GM18508 (cell line): ENCODE measurements around the gene SAPCD1.
"Not testable (repeated sequence)": the region's sequence is repeated elsewhere in the genome, so short reads cannot be mapped to it uniquely, and the experiment has no call there.

Experiments
- ATAC-seq: cut with Tn5 transposase; IDR thresholded peaks from one replicate; pipeline ENCODE4 v1.9.1; 2021; ENCODE audit warnings: moderate number of reproducible peaks; ENCODE audit not compliant: insufficient read depth, unreplicated experiment

SAPCD1 gene

DNA sequence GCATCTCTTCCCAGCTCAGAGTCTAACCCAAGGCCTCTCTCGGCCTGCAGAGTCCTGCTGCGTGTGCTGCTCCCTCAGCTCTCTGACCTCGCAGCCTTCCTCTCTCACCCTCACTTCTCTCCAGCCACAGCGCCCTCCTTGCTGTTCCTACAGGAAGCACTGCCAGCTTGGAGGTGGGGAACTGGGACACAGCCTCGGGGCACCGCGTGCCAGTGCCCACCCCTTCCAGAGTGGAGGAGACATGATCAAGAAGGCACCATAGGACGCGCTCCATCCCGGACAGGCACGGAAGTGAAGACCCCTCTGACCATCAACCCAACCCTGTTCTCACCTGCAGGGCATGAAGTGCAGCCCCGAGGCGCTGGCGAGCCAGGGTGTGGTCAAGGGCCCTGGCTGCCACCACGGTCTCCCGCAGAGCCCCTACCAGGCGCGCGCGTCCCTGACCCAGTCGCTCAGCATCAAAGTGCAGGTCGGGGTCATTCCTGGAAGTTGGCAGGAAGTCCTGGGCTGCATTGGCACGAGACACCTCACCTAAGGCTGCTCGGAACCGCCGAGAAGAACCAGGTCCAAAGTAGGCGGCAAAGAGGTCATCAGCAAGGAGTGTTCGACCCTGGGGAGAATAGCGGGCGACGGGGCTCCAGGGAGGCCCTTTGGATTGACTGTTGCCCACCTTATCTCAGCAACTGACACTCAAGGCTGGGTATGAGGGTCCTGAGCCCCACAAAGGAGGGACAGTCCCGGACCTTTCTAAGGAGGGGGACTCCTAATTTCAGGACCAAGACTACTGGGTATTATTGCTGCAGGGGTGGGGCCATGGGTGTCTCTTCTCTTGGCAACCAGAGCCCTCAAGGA, 13.4 kb downstream of the SAPCD1 start:
- no peak for ATAC-seq

DNA sequence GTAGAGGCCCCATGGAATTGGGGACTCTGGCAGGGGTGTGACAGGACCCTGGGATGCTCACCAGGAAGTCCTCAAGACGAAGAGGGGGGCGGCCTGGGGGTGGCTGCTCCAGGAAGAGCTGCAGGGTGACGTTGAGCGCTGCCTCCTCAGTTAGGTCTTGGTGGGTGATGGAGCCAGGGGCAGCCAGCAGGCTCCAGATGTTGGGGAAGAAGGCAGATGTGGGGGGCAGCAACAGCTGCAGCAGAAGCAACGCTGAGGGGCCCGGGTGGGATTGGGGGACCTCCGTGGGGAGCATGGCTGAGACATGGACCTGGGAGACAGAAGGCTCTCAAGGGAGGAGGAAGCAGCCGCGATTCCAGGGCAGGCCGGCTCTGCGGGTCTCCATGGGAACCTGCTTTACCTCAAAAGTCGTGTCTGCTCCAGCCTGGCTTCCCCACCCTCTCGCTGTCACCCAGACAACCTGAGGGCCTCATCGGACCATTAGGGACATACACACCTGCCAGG, 14.1 kb downstream of the SAPCD1 start:
- no peak for ATAC-seq

DNA sequence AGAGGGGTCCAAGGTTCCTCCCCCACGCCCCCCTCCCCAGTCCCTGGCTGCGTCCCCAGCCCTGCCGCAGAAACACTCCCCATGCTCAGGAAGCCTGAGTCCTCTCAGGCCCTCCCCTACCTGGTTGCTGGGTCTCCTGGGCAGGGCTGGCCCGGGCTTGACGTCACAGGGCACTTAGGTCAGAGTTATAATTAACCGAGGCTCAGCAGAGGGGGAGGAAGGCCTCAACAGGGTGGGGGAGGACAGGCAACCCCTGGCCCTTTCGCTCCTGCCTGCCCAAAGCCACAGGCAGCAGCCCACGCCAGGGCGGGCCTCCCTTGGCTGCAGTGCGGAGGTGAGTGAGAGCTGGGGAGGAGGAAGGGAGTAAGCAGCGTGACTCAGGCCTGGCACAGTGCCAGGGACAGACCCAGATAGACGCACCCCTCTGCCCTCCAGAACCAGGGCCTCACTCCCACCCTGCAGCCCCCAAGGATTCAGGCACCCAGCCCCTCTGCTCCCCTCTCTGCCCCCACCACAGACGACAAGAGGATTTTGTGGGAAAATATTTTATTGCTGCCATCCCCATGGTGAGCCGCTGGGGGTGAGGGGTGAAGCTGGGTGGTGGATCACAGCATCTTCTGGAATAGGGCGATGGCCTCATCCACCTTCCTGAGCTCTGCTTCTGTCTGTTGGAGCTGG, 14.7 kb downstream of the SAPCD1 start, which contains the start of gene VWA7:
Gene VWA7, minus strand, starts transcription at position 340 of the 678 bp plus-strand sequence. CDS start 549 bp downstream, outside the sequence.
- no peak for ATAC-seq

DNA sequence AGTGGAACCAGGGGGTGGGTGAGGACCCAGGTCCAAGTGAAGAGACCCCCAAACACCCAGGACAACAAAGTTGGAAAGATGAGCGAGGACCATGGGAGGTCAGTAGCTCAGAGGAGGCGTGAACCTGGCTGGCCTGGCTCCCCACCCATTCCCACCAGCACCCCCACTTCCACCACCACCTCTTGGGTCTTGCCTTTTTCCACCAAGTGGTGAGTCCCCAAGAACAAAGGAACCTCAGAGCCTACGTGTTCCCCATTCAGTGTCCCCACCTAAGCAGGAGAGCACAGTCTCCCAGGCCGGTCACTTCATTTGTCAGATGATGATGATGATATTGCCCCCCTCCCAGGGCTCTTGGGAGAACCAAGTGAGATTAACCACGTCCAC, 15.2 kb downstream of the SAPCD1 start:
- no peak for ATAC-seq

DNA sequence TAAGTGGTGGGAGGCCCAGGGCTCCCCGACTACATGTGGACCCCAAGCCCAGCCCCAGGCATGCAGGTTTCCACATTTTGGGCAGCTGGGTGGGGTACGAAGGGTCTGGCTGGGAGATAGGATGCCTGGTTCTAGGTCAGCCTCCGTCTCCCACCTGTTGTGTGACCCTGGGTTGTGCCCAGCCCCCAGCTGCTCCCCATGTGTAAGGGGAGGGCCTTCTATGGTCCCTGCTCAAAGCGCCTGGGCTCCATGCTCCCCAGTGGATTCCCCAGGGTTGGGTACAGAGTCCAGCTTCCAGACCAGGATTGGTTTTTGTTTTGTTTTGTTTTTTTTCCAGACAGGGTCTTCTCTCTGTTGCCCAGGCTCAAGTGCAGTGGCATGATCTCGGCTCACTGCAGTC, 15.7 kb downstream of the SAPCD1 start:
- no peak for ATAC-seq

DNA sequence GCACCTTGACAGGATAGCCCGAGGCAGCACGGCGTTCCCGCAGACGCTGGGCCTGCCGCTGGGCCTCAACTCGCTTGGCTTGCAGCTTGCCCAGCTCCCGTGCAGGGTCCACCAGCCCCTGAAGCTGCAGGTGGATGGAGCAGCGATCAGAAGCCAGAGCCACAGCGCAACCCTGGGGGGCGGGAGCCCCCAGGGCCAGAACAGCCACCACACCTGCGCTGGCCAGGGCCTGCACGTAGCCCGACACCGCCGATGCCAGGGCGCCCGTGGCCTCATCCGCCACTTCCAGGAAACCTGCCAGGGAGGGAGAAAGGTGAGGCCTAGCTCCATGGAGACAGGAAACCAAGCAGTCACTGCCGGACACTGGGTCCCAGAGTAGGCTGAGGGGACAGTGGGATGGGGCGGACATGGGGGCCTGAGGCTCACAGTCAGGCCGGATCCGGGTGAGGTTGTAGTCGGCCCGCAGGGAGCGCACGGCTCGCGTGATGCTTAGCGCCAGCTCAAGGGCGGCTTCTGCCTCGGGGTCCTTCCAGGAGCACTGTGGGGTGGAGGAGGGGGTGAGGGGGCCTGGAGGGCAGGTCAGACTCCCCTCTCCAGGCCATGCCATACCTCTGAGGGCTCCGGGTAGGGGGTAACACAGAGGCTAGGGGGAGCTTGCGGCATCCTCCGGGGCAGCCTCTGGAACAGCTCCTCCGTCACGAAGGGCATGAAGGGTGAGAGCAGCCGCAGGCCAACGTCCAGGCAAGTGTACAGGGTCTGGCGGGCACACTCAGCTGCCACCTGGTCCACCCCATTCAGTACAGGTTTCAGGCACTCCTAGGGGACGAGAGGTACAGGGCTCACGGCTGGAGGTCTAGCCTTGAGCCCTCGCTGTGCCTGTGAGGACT, 16.8 kb downstream of the SAPCD1 start:
- ATAC-seq = no peak

DNA sequence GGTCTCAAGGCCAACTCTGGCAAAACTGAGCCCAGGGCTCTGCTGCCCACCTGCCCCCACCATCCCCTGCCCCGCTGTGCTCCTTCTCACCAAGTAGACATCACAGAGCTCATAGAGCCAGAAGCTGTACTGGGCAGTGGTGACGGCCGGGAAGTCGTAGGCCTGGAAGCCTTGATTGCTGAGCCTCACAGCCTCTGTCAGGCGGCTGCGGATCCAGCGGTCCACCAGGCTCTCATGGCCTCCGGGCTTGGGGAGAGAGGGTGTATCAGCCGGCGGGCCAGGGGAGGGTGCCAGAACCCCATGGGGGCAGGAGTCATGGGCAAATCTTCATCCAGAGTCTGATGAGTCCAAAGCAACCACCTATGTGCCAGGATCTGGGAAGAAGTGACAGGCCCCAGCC, 17.5 kb downstream of the SAPCD1 start:
- no peak for ATAC-seq

DNA sequence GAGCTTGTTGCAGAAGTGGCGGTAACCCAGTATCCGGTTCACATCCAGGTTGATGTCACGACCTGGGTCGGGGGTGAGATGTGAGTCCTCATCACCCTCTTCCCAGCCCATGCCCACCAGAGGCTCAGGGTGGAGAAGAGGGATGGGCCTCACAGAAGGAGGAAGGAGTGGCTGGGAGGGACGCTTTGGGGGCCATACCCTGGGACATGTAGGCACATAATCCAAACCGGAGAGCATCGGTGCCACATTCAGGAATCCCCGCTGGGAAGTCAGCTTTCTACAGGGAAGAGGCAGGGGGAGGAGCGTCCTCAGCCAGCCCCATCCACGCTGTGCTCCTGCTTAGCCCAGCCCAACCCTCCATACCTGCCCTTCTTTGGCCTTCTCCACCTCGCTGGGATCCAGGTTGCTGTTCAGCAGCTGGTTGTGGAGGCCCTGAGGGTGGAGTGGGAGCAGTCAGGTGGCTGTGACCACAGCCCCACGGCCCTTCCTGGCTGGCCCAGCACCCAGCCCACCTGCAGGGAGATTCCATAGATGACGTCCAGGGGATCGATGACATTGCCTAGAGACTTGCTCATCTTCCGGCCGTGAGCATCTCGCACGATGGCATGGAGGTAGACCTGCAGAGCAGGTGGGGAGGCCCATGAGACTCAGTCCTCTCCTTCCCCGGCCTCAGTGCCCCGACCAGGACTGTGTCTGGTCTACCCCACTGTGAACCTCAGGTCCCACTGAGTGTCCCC, 18.2 kb downstream of the SAPCD1 start:
- ATAC-seq = no peak

DNA sequence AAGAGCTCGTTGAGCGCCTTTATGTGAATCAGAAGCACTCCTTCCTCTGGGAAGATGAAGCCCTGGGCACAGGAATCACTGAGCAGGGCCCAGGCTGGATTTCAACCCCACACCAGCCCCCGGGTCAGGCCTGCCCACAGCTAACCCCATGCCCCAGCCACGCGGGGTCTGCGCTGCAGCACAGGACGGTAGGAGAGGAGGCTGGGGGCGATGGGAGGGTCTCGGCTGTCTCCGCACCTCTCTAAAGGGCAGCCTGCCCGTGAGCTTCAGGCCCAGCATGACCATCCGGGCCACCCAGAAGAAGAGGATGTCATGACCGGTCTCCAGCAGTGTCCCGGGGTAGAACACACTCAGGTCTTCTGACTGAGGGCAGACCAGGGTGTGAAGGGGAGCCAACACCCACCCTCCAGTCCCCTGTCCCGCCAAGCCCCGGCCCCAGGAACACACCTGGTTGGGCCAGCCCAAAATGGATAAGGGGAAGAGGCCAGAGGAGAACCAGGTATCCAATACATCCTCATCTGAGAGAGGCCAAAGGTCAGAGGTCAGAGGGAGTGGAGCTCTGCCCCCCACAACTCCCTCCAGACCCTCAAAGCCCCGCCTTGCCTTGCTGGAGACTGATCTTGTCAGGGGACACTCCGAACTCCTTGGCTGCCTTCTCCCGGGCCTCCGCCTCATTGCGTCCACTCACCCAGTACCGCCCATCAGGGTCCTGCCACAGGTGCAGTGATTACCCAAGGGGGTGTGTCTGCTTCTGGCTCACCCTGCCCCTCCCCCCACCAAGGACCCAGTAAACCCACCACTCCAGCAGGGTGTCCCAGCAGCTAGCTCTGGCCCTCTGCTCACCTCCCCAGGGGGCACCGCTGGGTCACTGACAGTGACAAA, 19.0 kb downstream of the SAPCD1 start:
- ATAC-seq = no peak

DNA sequence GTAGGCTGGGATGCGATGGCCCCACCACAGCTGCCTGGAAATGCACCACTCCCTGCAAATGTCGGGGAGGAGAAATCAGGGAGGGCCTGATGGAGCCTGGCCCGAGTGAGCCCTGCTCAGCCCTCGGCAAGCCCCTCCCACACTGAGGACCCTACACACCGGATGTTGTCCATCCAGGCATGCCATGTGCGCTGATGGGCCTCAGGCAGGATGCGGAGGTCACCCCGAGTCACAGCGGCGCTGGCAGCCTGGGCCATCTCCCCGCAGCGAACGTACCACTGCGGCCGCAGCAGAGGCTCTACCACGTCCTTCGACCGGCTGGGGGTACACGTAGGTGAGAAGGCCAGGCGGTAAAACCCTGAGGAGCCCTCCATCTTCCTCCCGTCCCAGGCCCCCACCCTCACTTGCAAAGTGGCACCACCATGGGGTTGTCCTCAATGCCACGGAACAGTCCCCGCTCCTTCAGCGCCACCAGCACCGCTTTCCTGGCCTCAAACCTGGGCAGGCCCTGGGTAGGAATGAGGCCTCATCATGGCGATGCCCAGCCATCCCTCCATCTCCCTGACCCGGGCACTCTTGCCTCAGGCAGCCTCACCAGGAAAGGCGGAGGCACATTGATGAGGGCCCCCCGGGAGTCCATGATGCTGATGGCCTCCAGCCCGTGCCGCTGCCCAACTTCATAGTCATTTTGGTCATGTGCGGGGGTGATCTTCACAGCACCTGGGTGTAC, 19.8 kb downstream of the SAPCD1 start:
- ATAC-seq = no peak

DNA sequence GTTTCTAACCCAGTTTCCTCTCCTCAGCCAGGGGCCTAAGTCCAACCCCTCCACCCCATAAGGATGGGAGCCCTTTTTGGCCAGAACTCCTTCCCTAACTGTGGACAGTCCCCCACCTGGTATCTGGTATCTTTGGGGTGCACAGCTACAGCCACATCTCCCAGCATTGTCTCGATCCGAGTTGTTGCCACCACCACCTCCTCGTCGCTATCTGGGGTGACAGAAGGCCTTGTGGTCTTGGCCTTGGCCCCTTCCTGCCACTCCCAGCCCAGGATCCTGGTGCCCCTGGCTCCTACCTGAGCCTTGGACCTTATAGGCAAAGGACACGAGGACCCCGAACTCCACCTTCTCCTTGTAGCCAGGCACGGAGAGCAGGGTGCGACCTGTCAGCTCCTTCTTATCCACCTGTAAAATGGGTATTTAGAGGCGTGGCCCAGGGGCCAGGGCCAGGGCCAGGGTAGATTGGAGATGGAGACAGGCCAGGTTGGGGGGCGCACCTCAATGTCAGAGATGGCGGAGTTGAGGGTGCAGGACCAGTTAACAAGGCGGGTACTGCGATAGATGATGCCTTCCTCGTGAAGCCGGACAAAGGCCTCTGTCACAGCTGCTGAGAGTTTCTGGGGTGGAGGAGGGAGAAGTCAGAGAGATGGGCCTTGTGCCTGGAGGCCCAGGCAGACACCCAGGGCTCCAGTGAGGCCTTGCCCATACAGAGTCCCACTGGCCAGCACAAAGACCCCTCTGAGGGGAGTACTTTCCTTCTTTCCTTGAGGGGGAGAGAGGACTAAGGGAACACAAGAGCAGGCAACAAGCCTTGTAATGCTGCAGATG, 21.9 kb downstream of the SAPCD1 start:
- ATAC-seq = no peak

DNA sequence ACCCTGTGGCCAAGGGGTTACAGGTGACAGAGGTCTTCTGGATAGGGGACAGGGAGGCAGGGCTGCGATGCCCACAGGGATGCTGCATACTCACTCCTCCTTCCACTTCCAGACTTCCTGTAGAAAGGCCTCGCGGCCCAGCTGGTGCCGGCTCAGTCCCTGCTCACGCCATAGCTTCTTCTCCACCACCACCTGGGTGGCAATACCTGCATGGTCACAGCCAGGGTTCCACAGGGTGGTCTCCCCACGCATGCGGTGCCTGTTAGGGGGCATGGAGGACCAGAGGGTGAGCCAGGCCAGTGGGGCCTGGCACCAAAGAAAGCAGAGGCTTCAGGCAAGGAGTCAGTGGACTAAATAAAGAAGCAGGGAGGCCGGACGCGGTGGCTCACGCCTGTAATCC, 23.0 kb downstream of the SAPCD1 start:
- no peak for ATAC-seq

DNA sequence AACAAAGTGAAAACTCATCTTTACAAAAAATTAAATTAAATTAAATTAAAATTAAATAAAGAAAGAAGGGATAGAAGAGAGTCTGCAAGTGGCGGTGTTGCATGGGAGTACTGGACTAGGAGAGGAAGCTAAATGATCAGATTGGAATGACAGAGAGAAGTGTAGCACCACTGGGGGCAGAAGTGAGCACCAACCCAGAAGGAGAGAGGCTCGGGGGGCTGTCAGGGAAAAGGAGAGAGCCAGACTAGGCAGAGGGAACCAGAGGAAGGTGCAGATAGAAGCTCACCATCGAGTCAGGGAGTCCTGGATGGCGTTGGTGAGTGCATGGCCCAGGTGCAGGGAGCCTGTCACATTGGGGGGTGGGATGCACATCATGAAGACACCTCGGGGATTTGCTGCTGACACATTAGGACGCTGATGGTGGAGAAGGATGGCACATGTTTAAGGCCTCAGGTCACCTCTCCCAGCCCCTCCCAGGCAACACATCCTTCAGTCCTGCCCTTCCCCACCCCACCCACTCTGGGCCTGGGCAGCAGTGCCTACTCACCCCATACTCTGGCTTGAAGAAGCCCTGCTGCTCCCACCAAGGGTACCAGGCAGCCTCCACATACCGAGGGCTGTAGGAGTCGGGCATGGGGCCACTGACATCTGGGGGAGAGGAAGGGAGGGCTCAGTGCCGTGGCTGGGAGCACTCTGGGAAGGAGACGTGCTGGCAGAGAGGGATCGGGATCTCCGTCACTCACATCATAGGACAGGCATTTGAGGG, 29.1 kb downstream of the SAPCD1 start:
- ATAC-seq = no peak

DNA sequence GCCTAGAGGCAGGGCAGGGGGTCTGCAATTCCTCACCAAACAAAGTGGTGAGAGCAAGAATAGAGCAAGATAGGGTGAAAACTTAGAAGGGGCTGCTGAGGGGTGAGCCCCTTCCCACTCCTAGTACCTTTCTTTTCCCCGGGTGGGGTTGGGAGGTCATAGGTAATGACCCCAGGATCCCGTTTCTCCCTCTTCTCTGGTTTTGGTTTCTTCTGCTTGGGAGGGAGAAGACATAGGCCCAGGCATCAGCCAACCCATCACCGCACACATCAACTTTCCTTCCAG, 29.6 kb downstream of the SAPCD1 start:
- ATAC-seq = no peak

DNA sequence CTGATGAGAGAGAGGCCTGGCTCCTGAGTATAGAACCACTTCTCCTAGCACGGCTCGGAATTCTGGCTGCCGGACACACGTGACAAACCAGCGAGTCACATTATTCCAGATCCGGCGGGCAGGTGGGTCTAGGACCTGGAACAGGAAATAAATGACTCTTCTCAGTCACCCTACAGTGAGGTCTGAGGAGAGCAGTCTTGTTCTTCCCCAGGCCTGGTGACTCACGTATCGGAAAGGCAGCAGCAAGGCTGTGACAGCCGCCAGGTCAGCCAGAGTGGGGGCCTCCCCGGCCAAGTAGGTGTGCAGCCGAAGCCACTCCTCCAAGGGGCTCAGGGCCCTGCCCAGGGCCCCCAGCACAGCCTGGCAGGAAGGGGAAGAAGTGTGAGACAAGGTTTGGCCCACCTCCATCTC, 30.3 kb downstream of the SAPCD1 start:
- no peak for ATAC-seq

DNA sequence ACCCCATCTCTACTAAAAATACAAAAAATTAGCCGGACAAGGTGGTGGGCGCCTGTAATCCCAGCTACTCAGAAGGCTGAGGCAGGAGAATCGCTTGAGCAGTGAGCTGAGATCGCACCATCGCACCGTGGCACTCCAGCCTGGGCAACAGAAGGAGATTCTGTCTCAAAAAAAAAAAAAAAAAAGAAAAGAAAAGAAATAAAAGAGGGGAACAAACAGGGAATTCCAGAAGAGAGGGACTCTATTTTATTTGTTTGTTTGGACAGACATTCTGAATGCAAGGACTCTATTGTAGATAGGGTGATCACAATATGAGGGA, 31.4 kb downstream of the SAPCD1 start:
- ATAC-seq = not testable (repeated sequence)

DNA sequence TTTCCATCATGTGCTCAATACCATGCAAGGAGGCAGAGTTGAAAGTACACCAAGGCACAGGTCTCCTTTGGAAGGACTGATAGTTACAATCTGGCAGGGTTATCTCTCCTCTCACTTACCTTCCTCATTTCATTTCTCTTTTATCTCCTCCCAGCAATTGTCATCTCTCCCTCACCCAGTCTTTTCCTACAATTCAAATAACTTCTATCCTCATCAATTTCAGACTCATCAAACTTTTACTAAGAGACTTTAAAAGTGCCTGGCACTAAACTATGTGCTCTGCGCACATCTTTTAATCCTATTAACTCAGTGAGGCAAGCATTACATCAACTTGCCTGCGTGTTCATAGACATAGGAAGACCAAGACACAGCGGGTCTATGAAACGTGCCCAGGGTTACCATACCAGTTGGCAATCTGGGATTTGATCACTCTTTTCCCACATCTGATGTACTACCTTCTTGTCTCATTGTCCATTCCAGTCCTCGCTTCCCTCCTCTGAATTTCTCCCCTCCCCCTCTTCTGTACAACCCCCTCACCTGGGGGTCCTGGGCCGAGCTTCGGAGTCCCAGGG, 31.9 kb downstream of the SAPCD1 start:
- no peak for ATAC-seq
